Measurements from ENCODE around the gene PRKCI. TPM values are rescaled to one million over a fixed set of nuclear protein-coding genes. Genes with fewer than 3 reads are reported as not detected.
"Not testable (repeated sequence)": the region's sequence is repeated elsewhere in the genome, so short reads cannot be mapped to it uniquely, and the experiment has no call there.

PRKCI gene
- total RNA-seq, 1 experiment from 2014 or later = 43.7 TPM

DNA sequence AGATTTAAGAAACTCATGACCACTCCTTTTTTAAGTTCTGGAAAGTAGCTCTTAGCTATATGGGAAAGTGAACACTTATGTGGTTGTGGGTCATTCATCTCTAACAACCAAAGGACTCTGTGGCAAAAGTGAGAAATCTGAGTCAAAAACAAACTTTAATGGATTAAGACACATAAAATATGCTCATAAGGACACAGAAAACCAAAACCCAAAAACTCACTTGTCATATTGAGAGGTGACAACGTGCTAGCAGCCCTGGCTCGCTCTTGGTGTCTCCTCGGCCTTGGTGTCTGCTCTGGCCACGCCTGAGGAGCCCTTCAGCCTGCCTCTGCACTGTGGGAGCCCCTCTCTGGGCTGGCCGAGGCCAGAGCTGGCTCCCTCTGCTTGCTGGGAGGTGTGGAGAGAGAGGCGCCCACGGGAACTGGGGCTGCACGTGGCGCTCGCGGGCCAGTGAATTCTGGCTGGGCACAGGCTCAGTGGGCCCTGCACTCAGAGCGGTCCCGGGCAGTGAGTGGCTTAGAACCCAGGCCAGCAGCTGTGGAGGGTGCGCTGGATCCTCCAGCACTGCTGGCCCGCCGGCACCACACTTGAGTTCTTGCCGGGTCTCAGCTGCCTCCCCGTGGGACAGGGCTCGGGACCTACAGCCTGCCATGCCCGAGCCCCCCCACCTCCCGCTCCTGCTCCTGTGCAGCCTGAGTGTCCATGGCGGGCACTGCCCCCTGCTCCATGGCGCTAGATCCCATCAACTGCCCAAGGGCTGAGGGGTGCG is 105.0 kb downstream of the PRKCI start:
- ATAC-seq (no peak), DNase-seq (ENCODE audit: low read depth, low spot score) (no peak)
- ChIA-PET POLR2A (no interaction called here), CTCF (no interaction called here)
- intact Hi-C loops (cut with micrococcal nuclease; ENCODE audit: unreplicated experiment) (no loop called here), in situ Hi-C loops (cut with HindIII; ENCODE audit: low pct_unique_long_range_greater_than_20kb, low sequenced_read_pairs) (no loop called here)
- H3K9me3 ChIP-seq (ENCODE audit: control insufficient read depth, insufficient read depth, low read depth, low read length) = peaks cover 7% of the 10 kb centered on the region; the same call in 1 of the 2 replicates
- no peaks in the 10 kb centered on the region for H3K36me3 ChIP-seq (ENCODE audit: control insufficient read depth, insufficient read depth, low read length)
- peaks cover 4% of the 10 kb centered on the region; the same call in 1 of the 2 replicates for H3K4me1 ChIP-seq (ENCODE audit: control insufficient read depth, insufficient read depth, low read length)
- H3K27ac ChIP-seq (ENCODE audit: low read length) = no peak overlapping the region
- TF ChIP-seq TCF7L2 (IDR thresholded peaks at IDR 0.05; ENCODE audit: low read depth, low read length) = no peak
- no peak overlapping the region for H3K4me3 ChIP-seq (ENCODE audit: low read depth in 2 of 2, low read length in 2 of 2)
- no peaks in the 10 kb centered on the region for H3K27me3 ChIP-seq (ENCODE audit: control insufficient read depth, insufficient read depth, low read length)
- no TSS peak for BruUV-seq (replicated peaks)

DNA sequence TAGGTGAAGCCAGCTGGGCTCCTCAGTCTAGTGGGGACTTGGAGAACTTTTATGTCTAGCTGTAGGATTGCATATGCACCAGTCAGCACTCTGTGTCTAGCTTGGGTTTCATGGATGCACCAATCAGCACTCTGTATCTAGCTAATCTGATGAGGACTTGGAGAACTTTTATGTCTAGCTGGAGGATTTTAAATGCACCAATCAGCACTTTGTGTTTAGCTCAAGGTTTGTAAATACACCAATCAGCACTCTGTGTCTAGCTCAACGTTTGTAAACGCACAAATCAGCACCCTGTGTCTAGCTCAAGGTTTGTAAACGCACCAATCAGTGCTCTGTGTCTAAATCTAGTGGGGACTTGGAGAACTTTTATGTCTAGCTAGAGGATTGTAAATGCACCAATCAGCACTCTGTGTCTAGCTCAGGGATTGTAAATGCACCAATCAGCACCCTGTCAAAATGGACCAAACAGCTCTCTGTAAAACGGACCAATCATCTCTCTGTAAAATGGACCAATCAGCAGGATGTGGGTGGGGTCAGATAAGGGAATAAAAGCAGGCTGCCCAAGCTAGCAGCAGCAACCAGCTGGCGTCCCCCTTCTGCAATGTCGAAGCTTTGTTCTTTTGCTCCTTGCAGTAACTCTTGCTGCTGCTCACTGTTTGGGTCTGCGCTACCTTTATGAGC is 105.8 kb downstream of the PRKCI start:
- in situ Hi-C loops (cut with HindIII; ENCODE audit: low pct_unique_long_range_greater_than_20kb, low sequenced_read_pairs) = not testable (repeated sequence)

DNA sequence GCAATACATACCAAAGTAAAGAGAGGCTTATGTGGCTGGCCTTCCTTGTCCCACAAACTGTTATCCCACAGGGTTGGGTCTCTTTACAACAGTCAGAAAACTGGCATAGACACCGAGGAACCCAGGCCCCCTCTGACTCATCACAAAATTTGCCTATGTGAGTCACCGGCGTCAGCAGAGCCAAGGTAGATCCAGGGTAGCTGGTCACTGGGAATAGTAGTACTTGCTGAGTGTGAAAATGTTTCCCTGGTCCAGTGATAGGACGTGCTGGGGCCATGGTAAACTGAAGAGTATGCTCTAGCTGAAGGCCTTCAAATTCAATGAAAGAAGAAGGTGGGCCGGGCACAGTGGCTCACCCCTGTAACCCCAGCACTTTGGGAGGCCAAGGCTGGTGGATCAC is 108.1 kb downstream of the PRKCI start:
- intact Hi-C loops (cut with micrococcal nuclease; ENCODE audit: unreplicated experiment) (no loop called here), in situ Hi-C loops (cut with HindIII; ENCODE audit: low pct_unique_long_range_greater_than_20kb, low sequenced_read_pairs) (no loop called here)
- CTCF ChIA-PET = no interaction called here
- H3K36me3 ChIP-seq (ENCODE audit: control insufficient read depth, insufficient read depth, low read length) = no peaks in the 10 kb centered on the region
- TF ChIP-seq POLR2AphosphoS5 (IDR thresholded peaks at IDR 0.05; ENCODE audit: low read depth, low read length) (no peak), SIN3A (IDR thresholded peaks at IDR 0.05; ENCODE audit: borderline replicate concordance, insufficient read depth, low read depth, low read length) (no peak), TCF7L2 (IDR thresholded peaks at IDR 0.05; ENCODE audit: low read depth, low read length) (no peak)
- TF ChIP-seq, protein P1, sequence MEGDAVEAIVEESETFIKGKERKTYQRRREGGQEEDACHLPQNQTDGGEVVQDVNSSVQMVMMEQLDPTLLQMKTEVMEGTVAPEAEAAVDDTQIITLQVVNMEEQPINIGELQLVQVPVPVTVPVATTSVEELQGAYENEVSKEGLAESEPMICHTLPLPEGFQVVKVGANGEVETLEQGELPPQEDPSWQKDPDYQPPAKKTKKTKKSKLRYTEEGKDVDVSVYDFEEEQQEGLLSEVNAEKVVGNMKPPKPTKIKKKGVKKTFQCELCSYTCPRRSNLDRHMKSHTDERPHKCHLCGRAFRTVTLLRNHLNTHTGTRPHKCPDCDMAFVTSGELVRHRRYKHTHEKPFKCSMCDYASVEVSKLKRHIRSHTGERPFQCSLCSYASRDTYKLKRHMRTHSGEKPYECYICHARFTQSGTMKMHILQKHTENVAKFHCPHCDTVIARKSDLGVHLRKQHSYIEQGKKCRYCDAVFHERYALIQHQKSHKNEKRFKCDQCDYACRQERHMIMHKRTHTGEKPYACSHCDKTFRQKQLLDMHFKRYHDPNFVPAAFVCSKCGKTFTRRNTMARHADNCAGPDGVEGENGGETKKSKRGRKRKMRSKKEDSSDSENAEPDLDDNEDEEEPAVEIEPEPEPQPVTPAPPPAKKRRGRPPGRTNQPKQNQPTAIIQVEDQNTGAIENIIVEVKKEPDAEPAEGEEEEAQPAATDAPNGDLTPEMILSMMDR (IDR thresholded peaks at IDR 0.05) = no peak
- TF ChIP-seq, protein P2, sequence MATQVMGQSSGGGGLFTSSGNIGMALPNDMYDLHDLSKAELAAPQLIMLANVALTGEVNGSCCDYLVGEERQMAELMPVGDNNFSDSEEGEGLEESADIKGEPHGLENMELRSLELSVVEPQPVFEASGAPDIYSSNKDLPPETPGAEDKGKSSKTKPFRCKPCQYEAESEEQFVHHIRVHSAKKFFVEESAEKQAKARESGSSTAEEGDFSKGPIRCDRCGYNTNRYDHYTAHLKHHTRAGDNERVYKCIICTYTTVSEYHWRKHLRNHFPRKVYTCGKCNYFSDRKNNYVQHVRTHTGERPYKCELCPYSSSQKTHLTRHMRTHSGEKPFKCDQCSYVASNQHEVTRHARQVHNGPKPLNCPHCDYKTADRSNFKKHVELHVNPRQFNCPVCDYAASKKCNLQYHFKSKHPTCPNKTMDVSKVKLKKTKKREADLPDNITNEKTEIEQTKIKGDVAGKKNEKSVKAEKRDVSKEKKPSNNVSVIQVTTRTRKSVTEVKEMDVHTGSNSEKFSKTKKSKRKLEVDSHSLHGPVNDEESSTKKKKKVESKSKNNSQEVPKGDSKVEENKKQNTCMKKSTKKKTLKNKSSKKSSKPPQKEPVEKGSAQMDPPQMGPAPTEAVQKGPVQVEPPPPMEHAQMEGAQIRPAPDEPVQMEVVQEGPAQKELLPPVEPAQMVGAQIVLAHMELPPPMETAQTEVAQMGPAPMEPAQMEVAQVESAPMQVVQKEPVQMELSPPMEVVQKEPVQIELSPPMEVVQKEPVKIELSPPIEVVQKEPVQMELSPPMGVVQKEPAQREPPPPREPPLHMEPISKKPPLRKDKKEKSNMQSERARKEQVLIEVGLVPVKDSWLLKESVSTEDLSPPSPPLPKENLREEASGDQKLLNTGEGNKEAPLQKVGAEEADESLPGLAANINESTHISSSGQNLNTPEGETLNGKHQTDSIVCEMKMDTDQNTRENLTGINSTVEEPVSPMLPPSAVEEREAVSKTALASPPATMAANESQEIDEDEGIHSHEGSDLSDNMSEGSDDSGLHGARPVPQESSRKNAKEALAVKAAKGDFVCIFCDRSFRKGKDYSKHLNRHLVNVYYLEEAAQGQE (IDR thresholded peaks at IDR 0.05; ENCODE audit: insufficient read depth in 1 of 2, low read depth in 2 of 2, low read length in 1 of 2) = no peak
- DNase-seq (ENCODE audit: low read depth, low spot score) (peak; percentile 30), ATAC-seq (peak; percentile 83)
- H3K4me1 ChIP-seq (ENCODE audit: control insufficient read depth, insufficient read depth, low read length) = peaks cover 5% of the 10 kb centered on the region; the same call in 1 of the 2 replicates
- H3K9me3 ChIP-seq (ENCODE audit: control insufficient read depth, insufficient read depth, low read depth, low read length) = peaks cover 7% of the 10 kb centered on the region; the same call in 1 of the 2 replicates
- H3K4me3 ChIP-seq (ENCODE audit: low read depth in 2 of 2, low read length in 2 of 2) = no peak overlapping the region
- H3K27ac ChIP-seq (ENCODE audit: low read length) = peak overlapping the region; percentile 26; the same call in 1 of the 2 replicates
- no peaks in the 10 kb centered on the region for H3K27me3 ChIP-seq (ENCODE audit: control insufficient read depth, insufficient read depth, low read length)
- BruUV-seq (replicated peaks) = no TSS peak
- POLR2A ChIA-PET = no interaction called here

More for the DNA sequence above, 105.8 kb downstream of the PRKCI start:
- POLR2A ChIA-PET; H3K27me3 ChIP-seq (ENCODE audit: control insufficient read depth, insufficient read depth, low read length); H3K27ac ChIP-seq (ENCODE audit: low read length); ATAC-seq; H3K4me1 ChIP-seq (ENCODE audit: control insufficient read depth, insufficient read depth, low read length); H3K4me3 ChIP-seq (ENCODE audit: low read depth in 2 of 2, low read length in 2 of 2); H3K36me3 ChIP-seq (ENCODE audit: control insufficient read depth, insufficient read depth, low read length); BruUV-seq (replicated peaks); H3K9me3 ChIP-seq (ENCODE audit: control insufficient read depth, insufficient read depth, low read depth, low read length); DNase-seq (ENCODE audit: low read depth, low spot score); intact Hi-C loops (cut with micrococcal nuclease; ENCODE audit: unreplicated experiment): not testable (repeated sequence)
- CTCF ChIA-PET = interaction anchor here (1.1 kb wide), 1 partner anchor 85 kb away, joined by 3 read pairs; no protein-coding TSS in a partner anchor
